RWPE2 (cell line): ENCODE data around the gene DDX51.

Experiments used
- ATAC-seq: fragments of 200-7000 bp; cut with Tn5 transposase; 3 replicates; pipeline ENCODE4 v1.9.1; 2021; ENCODE audit warnings: low read depth
- DNase-seq: peaks from one replicate; pipeline ENCODE4 v3.0.0-alpha.2; 2020; ENCODE audit warnings: low spot score
- H3K27ac ChIP-seq: fragments of 450-650 bp; 2 replicates; pipeline ENCODE4 v1.5.1; 2017; ENCODE audit warnings: mild to moderate bottlenecking; ENCODE audit not compliant: poor library complexity, severe bottlenecking
- H3K27me3 ChIP-seq: fragments of 250-450 bp; sonication (Bioruptor Pico); 2 replicates; pipeline ENCODE4 v1.5.1; 2021; ENCODE audit warnings: mild to moderate bottlenecking, moderate library complexity; ENCODE audit not compliant: insufficient read depth, poor library complexity, severe bottlenecking
- H3K36me3 ChIP-seq: fragments of 250-450 bp; sonication (Bioruptor Pico); 2 replicates; pipeline ENCODE4 v1.5.1; 2020; ENCODE audit warnings: low read depth, mild to moderate bottlenecking, moderate library complexity
- H3K4me1 ChIP-seq: fragments of 250-450 bp; sonication (Bioruptor Pico); 2 replicates; pipeline ENCODE4 v1.5.1; 2021; ENCODE audit warnings: mild to moderate bottlenecking, moderate library complexity; ENCODE audit not compliant: insufficient read depth, poor library complexity, severe bottlenecking
- H3K4me3 ChIP-seq: fragments of 250-450 bp; sonication (Bioruptor Pico); 2 replicates; pipeline ENCODE4 v1.5.1; 2021; ENCODE audit warnings: mild to moderate bottlenecking, moderate library complexity; ENCODE audit not compliant: severe bottlenecking
- H3K9me3 ChIP-seq: fragments of 250-450 bp; sonication (Bioruptor Pico); 2 replicates; pipeline ENCODE4 v1.5.1; 2021; ENCODE audit warnings: mild to moderate bottlenecking, moderate library complexity; ENCODE audit not compliant: severe bottlenecking
- CTCF ChIP-seq: fragments of 450-650 bp; IDR thresholded peaks from one replicate; pipeline ENCODE4 v1.5.1; 2017; ENCODE audit warnings: mild to moderate bottlenecking, moderate library complexity; ENCODE audit not compliant: poor library complexity, severe bottlenecking

The DDX51 gene

GRCh38 chr12:132147423-132148367 is 3.6 kb upstream of the DDX51 start:
- Histone ChIP-seq H3K9me3 (no peaks in the 10 kb centered on the region), H3K36me3 (peaks cover 16% of the 10 kb centered on the region), H3K27me3 (no peaks in the 10 kb centered on the region), H3K27ac (no peak overlapping the region), H3K4me3 (no peak overlapping the region), H3K4me1 (no peaks in the 10 kb centered on the region)
- DNase-seq (peak; percentile 38), ATAC-seq (no peak)
- no peak for TF ChIP-seq CTCF

GRCh38 chr12:132146772-132147422 is 2.8 kb upstream of the DDX51 start:
- Histone ChIP-seq H3K27me3 (no peaks in the 10 kb centered on the region), H3K36me3 (peaks cover 19% of the 10 kb centered on the region), H3K27ac (no peak overlapping the region), H3K9me3 (no peaks in the 10 kb centered on the region), H3K4me1 (no peaks in the 10 kb centered on the region), H3K4me3 (no peak overlapping the region)
- DNase-seq (no peak), ATAC-seq (no peak)
- no peak for TF ChIP-seq CTCF

- Histone ChIP-seq H3K4me1 (no peaks in the 10 kb centered on the region), H3K27ac (no peak overlapping the region), H3K36me3 (peaks cover 25% of the 10 kb centered on the region), H3K27me3 (no peaks in the 10 kb centered on the region), H3K9me3 (no peaks in the 10 kb centered on the region), H3K4me3 (no peak overlapping the region)
- TF ChIP-seq CTCF = no peak
- ATAC-seq (no peak), DNase-seq (no peak)
These were observed 2.0 kb upstream of the DDX51 start for GRCh38 chr12:132146098-132146497.

GRCh38 chr12:132145334-132145733 is 1.2 kb upstream of the DDX51 start:
- no peaks in the 10 kb centered on the region for H3K4me1 ChIP-seq
- H3K9me3 ChIP-seq = no peaks in the 10 kb centered on the region
- H3K36me3 ChIP-seq = peaks cover 32% of the 10 kb centered on the region
- ATAC-seq (no peak), DNase-seq (no peak)
- no peak for TF ChIP-seq CTCF
- peak overlapping the region; percentile 92 for H3K4me3 ChIP-seq
- H3K27ac ChIP-seq = no peak overlapping the region
- no peaks in the 10 kb centered on the region for H3K27me3 ChIP-seq
